Raji (cell line): ENCODE measurements around the gene CDX1.

Source experiments
- POLR2A ChIP-seq: IDR thresholded peaks from 2 replicates; pipeline ENCODE4 v1.6.1; 2011; ENCODE audit warnings: low read depth, low read length, control low read depth; ENCODE audit not compliant: insufficient read depth

CDX1 gene

DNA sequence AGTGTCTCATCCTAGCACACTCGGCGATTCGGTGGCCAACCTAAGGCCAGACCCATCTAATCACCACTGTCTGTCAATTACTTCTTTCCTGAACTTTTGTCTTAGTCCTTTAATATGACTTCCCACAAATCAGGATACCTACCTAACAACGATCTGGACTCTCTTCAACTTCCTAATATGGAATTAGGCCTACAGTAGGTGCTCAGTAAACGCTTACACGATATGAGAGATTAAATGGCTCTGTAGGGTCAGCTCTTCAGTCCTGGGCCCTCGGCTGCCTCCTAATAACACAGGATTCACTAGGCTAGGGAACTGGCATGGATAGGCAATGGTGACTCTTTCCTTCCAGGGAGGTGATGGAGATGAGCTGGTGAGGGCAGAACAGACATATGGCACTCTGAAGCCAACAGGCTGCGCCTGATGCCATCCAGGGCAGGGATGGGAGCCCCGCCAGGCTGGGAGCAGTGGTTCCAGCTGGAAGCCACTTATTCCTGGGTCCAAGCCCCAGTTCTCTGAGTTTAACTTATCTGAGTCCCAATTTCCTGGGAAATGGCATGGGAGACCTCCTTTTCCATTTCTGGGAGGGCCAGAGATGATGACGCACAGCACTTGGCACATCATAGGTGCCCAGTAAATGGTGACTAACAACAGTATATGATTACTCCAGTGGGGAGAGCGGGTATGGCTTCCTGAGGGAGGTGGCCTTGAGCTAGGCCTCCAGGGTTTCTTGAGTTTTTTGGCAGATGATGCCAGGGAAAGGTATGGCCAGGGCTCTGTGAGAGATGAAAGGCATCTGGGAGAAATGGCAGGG is 18.3 kb upstream of the CDX1 start:
- no peak for TF ChIP-seq POLR2A

- TF ChIP-seq POLR2A, result no peak
Measured at GRCh38 chr5:150149618-150150017, 17.0 kb upstream of the CDX1 start.

- no peak for TF ChIP-seq POLR2A
Measured at GRCh38 chr5:150152636-150153462, 13.7 kb upstream of the CDX1 start.

- TF ChIP-seq POLR2A, result no peak
Measured at GRCh38 chr5:150153483-150153882, 13.1 kb upstream of the CDX1 start.

DNA sequence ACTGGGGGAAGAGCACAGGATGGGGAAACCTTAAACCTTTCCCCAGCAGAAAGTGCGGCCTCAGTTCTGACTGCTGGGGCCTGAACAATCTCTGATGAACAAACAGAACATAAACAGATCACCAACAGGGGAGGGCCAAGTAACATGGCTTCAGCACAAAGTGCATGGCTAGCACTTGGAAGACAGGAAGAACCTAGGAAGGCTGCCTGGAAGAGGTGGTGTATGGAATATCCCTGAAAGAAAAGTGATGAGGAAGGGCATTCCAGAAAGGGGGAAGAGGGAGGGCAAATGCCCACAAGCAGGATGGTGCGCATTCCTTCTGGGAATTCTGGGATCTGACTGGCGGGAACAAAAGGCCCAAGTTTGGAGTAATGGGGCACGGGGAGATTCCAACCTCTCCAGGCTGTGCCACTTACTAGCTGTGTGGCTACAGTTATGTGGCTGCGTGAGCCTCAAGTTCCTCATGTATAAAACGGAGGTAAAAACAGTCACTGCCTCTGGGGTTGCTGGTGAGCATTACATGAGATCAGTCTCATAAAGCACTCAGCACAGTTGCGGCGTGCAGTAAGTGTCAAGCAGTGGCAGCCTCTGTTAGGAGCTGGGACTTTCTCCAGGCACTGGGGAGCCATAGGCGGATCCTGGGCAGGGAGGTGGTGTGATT is 12.5 kb upstream of the CDX1 start:
- no peak for TF ChIP-seq POLR2A

GRCh38 chr5:150154618-150155128 is 11.9 kb upstream of the CDX1 start:
- no peak for TF ChIP-seq POLR2A

GRCh38 chr5:150155258-150156026 is 11.1 kb upstream of the CDX1 start, which contains the start of gene PDGFRB:
TSS of gene PDGFRB (minus strand) at chr5:150155845. CDS start at chr5:150137047, 18,798 bp downstream.
- no peak for TF ChIP-seq POLR2A

DNA sequence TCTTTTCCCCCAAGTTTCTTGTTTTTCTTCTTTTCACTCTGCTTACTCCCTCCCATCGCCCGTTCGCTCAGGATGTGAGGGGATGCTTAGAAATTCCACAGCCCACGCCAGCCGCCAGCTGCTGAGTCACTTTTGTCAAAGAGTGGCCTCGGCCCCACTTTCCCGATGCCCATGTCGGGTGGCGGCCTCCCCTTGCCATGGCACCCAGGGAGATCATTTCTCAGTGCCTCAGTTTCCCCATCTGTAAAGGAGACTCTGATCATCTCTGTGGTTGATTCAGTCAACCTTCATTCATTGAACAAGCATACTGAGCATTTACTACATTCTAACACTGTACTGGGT is 10.6 kb upstream of the CDX1 start:
- TF ChIP-seq POLR2A, result no peak

GRCh38 chr5:150156540-150156939 is 10.0 kb upstream of the CDX1 start:
- TF ChIP-seq POLR2A, result no peak

DNA sequence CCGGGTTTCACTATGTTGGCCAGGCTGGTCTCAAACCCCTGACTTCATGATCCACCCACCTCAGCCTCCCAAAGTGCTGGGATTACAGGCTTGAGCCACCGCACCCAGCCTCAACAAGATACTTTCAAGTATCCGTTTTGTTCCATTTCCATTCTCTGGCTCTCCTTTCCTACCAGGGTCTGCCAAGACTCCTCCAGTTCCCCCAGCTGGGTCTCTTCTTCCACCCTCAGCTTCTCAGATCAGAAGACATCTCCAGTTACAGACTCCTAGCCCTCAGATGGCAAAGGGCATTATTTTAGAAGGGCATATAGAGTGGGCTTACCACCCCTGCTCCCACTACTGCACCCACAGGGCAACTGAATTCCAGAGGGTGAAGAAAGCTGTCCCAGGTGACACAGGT is 9.4 kb upstream of the CDX1 start:
- no peak for TF ChIP-seq POLR2A

GRCh38 chr5:150158170-150158949 is 8.2 kb upstream of the CDX1 start:
- no peak for TF ChIP-seq POLR2A

DNA sequence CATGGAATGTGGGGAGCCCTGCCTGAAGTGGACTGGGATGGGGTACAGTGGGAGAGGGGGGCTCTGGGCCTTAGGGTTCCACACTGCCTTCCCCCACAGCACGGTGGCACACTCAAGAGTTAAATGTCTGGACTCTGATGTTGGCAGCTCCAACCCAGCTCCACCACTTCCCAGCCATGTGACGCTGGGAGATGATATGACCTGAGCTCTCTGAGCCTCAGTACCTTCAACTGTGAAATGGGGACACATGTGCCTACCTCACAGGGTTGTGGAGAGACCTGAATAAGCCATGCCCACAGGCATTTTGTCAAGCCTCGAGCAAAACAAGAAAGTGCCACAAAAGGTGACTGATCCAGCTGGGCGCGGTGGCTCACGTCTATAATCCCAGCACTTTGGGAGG is 7.5 kb upstream of the CDX1 start:
- no peak for TF ChIP-seq POLR2A

- no peak for TF ChIP-seq POLR2A
Measured at GRCh38 chr5:150159741-150160179, 6.8 kb upstream of the CDX1 start.
